Skeletal muscle tissue (tissue), 4 donors: ENCODE results near the gene ANKRA2. TPM values are rescaled to one million over a fixed set of nuclear protein-coding genes. Genes with fewer than 3 reads are reported as not detected.
"Not testable (repeated sequence)": the region's sequence is repeated elsewhere in the genome, so short reads cannot be mapped to it uniquely, and the experiment has no call there.

Experiments used
- H3K27ac ChIP-seq: one replicate; pipeline ENCODE4 v1.7.0; 2013; ENCODE audit warnings: mild to moderate bottlenecking, low read depth, low read length, inconsistent platforms
- H3K27me3 ChIP-seq, 3 donors: one replicate each; pipeline ENCODE4 v1.7.0; 2013; ENCODE audit warnings: low read length in 3 of 3; ENCODE audit not compliant: control insufficient read depth in 3 of 3, insufficient read depth in 3 of 3
- H3K36me3 ChIP-seq, 3 donors: one replicate each; pipeline ENCODE4 v1.7.0; 2013; ENCODE audit warnings: low read length in 3 of 3; ENCODE audit not compliant: control insufficient read depth in 3 of 3, insufficient read depth in 3 of 3
- H3K4me1 ChIP-seq, 3 donors: one replicate each; pipeline ENCODE4 v1.7.0; 2013; ENCODE audit warnings: low read length in 3 of 3, mild to moderate bottlenecking in 3 of 3; ENCODE audit not compliant: control insufficient read depth in 3 of 3, insufficient read depth in 3 of 3
- H3K4me3 ChIP-seq, 3 donors: one replicate each; pipeline ENCODE4 v1.7.0; 2013; ENCODE audit warnings: low read length in 3 of 3
- H3K9ac ChIP-seq, 3 donors: one replicate each; pipeline ENCODE4 v1.7.0; 2013; ENCODE audit warnings: low read length in 3 of 3, mild to moderate bottlenecking in 3 of 3, moderate library complexity in 2 of 3, low read depth in 1 of 3
- H3K9me3 ChIP-seq, 3 donors: one replicate each; pipeline ENCODE4 v1.7.0; 2013; ENCODE audit warnings: low read length in 3 of 3; ENCODE audit not compliant: control insufficient read depth in 3 of 3
- total RNA-seq: library from RNA; depleted of rRNA; stranded (reverse); fragments of >200 nt; gene quantifications from one replicate; pipeline ENCODE4 v1.2.3, GENCODE V29; 2014
- donor health status: Osteomylitis.

Gene ANKRA2
- total RNA-seq, 1 donor from 2014 or later = 35.0 TPM

DNA sequence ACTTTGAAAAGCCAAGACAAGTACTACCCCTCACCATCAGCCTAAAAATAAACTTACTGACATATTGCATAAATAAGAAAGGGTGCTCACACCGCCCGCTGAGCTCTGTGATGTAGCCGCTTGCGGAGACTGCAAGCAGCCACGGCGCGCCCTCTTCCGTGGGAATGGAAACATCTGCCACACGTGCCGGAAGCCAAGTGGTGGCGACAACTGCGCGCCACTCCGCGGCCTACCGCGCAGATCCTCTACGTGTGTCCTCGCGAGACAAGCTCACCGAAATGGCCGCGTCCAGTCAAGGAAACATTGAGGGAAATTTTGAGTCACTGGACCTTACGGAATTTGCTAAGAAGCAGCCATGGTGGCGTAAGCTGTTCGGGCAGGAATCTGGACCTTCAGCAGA lies 56.9 kb downstream of the ANKRA2 start:
- not testable (repeated sequence) for H3K9ac ChIP-seq, H3K4me1 ChIP-seq, H3K9me3 ChIP-seq, H3K27ac ChIP-seq, H3K4me3 ChIP-seq, H3K27me3 ChIP-seq
- peaks cover 8 to 28% (median 28%) of the 10 kb centered on the region in 3 donors for H3K36me3 ChIP-seq

DNA sequence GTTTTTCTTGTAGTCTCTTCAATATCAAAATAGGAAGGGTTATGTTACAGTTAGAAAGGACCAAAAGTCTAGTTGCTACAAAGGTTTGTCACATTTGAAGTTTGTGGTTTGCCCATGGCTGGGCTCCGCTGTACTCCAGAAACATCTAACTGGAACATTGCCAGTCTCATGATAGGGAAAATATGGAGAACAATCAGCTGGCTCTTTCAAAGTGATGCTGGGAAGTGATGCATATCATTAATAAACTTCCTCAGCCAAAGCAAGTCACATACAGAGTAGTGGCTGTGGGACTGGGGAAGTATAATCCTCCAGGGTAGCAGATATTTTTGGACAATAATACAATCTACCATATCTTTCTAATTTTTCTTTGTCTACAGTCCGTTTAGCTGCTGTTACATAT lies 58.4 kb downstream of the ANKRA2 start:
- Histone ChIP-seq H3K9ac (no peak overlapping the region), H3K27me3 (no peaks in the 10 kb centered on the region), H3K27ac (no peak overlapping the region), H3K9me3 (no peaks in the 10 kb centered on the region), H3K4me3 (no peak overlapping the region), H3K4me1 (no peaks in the 10 kb centered on the region), H3K36me3 (peaks cover 16 to 41% (median 39%) of the 10 kb centered on the region in 3 donors)

DNA sequence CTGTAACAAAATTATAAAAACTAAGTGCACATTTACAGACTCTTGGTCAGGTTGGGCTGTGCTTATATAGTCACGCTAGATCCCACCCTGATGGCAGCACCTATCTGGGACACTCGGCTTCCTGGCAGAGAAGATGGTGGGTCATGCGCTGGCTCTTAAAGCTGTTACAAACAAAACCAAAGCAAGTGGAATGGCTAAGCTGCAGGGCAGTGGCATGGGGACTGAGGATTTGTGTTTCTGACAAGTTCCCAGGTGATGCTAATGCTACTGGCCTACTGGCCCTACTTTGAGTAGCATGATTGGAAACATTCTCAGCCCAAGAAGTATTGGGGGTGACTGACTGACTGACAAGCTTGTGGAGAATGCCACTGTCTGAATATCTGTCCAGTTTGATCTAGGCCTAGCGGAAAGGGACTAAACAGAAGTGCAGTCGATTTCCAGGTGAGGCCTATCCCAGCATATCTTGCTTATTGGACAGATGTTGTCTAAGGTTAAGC lies 58.9 kb downstream of the ANKRA2 start:
- Histone ChIP-seq H3K9ac (no peak overlapping the region), H3K9me3 (no peaks in the 10 kb centered on the region), H3K27ac (no peak overlapping the region), H3K27me3 (no peaks in the 10 kb centered on the region), H3K4me3 (no peak overlapping the region), H3K4me1 (no peaks in the 10 kb centered on the region), H3K36me3 (peaks cover 17 to 42% (median 39%) of the 10 kb centered on the region in 3 donors)

Other genes starting within 250 kb of the ANKRA2 start
- gene FOXD1, start 116.9 kb downstream of the ANKRA2 start, total RNA-seq = 0.52 TPM
- gene BTF3, start 67.2 kb downstream of the ANKRA2 start, total RNA-seq = 458 TPM
- 17.2 TPM for gene UTP15, start 104 bp upstream of the ANKRA2 start, total RNA-seq
- 8.4 TPM for gene ARHGEF28, start 60.6 kb upstream of the ANKRA2 start, total RNA-seq